WERI-Rb-1 (cell line): ENCODE measurements around the gene RCAN3.

Experiments
- DNase-seq: peaks from one replicate; pipeline ENCODE4 v3.0.0-alpha.2; 2020
- H3K27ac ChIP-seq: fragments of 250-450 bp; sonication (Bioruptor Pico); 2 replicates; pipeline ENCODE4 v1.5.1; 2020; ENCODE audit warnings: mild to moderate bottlenecking, moderate library complexity
- H3K27me3 ChIP-seq: fragments of 250-450 bp; sonication (Bioruptor Pico); 2 replicates; pipeline ENCODE4 v1.5.1; 2021; ENCODE audit warnings: mild to moderate bottlenecking, low read depth, moderate library complexity; ENCODE audit not compliant: insufficient read depth, severe bottlenecking
- H3K36me3 ChIP-seq: fragments of 250-450 bp; sonication (Bioruptor Pico); 2 replicates; pipeline ENCODE4 v1.5.1; 2020; ENCODE audit warnings: mild to moderate bottlenecking, moderate library complexity
- H3K4me3 ChIP-seq: 2 replicates; pipeline ENCODE4 v1.5.1; 2011; ENCODE audit warnings: low read depth, mild to moderate bottlenecking, control low read depth, low read length
- H3K9me3 ChIP-seq: fragments of 250-450 bp; sonication (Bioruptor Pico); 2 replicates; pipeline ENCODE4 v1.5.1; 2021; ENCODE audit warnings: mild to moderate bottlenecking, moderate library complexity; ENCODE audit not compliant: severe bottlenecking
- TF ChIP-seq, protein P1 (sequence below): IDR thresholded peaks from 2 replicates; pipeline ENCODE4 v1.5.1; 2011; ENCODE audit warnings: low read depth, mild to moderate bottlenecking, control low read depth, inconsistent platforms, low read length

The RCAN3 gene

DNA sequence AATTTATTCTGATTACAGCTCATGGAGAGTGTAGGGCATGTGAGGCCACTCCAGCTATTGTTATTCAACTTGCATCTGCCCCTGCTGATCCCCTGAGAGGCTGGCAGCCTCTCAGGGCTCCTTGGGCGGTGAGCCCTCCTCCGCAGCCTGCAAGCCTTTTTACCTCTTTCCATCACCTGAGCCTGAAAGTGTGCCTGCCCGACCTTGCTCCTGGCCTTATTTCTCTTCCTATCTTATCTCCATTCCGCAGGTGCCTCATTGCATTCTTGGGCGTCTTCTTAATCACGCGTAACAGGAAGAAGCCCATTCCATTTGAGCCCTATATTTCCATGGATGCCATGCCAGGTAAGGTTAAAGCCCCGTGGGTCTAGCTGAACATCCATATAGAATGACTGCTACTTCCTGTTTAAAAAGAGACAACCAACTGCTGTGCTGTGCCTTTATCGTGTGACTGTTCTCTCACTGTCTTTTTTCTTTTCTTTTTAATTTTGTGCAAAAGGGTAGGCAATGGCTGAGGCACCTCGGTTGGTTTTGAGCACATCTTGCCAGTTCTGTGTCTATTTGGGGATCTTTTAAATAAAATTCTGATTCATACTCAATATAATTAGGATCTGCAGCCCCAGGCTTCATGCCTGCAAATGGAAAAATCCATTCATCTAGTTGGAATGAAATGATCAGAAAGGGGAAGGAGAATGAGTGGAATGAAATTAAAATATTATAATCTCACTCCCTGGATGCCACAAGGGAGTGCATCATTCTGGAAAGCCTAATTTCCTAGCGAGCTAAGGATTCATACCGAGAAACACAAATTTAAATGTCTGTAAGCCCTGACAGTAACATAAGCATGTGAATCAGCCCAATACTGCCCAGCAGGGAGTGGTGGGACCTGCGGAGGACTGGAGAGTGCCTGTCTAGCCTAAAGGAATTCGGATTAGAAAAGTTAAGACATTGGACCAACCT lies 38.6 kb upstream of the RCAN3 start:
- H3K4me3 ChIP-seq = no peak overlapping the region
- H3K36me3 ChIP-seq = peaks cover 3% of the 10 kb centered on the region
- TF ChIP-seq, protein P1, sequence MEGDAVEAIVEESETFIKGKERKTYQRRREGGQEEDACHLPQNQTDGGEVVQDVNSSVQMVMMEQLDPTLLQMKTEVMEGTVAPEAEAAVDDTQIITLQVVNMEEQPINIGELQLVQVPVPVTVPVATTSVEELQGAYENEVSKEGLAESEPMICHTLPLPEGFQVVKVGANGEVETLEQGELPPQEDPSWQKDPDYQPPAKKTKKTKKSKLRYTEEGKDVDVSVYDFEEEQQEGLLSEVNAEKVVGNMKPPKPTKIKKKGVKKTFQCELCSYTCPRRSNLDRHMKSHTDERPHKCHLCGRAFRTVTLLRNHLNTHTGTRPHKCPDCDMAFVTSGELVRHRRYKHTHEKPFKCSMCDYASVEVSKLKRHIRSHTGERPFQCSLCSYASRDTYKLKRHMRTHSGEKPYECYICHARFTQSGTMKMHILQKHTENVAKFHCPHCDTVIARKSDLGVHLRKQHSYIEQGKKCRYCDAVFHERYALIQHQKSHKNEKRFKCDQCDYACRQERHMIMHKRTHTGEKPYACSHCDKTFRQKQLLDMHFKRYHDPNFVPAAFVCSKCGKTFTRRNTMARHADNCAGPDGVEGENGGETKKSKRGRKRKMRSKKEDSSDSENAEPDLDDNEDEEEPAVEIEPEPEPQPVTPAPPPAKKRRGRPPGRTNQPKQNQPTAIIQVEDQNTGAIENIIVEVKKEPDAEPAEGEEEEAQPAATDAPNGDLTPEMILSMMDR = no peak
- peak overlapping the region; percentile 22; the same call in 1 of the 2 replicates for H3K27ac ChIP-seq
- DNase-seq = peak; percentile 54
- no peaks in the 10 kb centered on the region for H3K27me3 ChIP-seq
- no peaks in the 10 kb centered on the region for H3K9me3 ChIP-seq

DNA sequence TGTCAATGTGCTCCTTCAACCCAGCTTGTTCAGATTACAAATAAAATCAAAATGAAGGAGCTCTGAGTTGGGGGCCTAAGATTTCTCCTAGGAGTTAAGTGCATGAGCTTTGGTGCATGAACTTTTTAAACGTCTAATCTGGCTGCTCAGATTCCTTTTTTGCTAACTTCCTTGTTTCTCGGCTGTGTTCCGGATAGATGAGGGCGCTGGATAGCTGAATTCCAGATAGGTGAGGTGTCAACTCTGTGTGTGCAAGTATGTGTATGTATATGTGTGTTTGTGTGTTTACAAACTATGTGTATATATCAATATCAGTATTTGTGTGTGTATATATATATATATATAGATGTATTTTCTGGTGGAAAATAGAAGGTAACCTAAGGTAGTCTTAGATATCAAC lies 37.5 kb upstream of the RCAN3 start:
- no peak for DNase-seq
- H3K4me3 ChIP-seq = no peak overlapping the region
- TF ChIP-seq, protein P1 = no peak
- no peaks in the 10 kb centered on the region for H3K27me3 ChIP-seq
- H3K9me3 ChIP-seq = no peaks in the 10 kb centered on the region
- H3K27ac ChIP-seq = no peak overlapping the region
- H3K36me3 ChIP-seq = peaks cover 3% of the 10 kb centered on the region

DNA sequence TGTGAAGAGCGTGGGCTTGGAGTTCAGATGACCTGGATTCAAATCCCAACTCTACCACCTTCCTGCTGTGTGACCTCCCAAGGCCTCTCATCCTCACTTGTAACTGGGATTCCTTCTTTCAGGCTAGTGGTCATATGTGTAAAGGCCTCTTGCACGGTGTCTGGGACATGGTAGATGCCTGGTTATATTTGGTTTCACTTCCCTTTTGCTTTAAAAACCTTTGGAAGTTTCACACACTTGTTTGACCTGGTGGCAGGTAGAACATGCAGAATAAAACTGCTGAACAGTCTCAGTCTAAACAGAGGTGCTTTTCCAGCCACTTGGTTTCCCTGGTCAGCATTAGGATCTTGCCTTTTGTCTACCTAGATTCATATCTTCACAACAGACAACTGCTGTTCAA lies 37.0 kb upstream of the RCAN3 start:
- no peak for DNase-seq
- Histone ChIP-seq H3K27me3 (no peaks in the 10 kb centered on the region), H3K9me3 (no peaks in the 10 kb centered on the region), H3K4me3 (no peak overlapping the region), H3K36me3 (peaks cover 3% of the 10 kb centered on the region), H3K27ac (no peak overlapping the region)
- TF ChIP-seq, protein P1 = no peak

DNA sequence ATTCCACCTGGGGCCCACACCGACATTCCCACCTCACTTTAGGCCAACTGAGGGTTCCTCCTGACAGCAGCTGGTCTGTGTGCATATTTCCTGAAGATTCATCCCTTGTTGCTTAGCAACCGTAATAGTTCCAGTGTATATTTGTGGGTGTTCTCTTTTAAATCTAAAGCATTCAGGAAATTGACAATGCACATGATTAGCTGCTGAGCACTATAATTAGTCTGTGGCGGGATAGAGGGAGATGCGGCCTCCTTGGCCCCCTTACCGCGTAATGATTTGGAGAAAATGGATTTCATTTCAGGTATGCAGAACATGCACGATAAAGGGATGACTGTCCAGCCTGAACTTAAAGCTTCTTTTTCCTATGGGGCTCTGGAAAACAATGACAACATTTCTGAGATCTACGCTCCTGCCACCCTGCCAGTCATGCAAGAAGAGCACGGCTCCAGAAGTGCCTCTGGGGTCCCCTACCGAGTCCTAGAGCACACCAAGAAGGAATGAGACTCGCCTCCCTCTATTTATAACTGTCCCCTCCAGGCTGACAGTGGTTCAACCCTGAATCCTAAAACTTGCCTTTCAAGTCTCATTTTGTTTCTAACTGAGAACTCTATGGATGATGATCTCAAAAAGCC lies 33.8 kb upstream of the RCAN3 start:
- Histone ChIP-seq H3K4me3 (no peak overlapping the region), H3K27ac (no peak overlapping the region), H3K27me3 (no peaks in the 10 kb centered on the region), H3K9me3 (no peaks in the 10 kb centered on the region), H3K36me3 (peaks cover 3% of the 10 kb centered on the region)
- no peak for DNase-seq
- TF ChIP-seq, protein P1 = no peak

DNA sequence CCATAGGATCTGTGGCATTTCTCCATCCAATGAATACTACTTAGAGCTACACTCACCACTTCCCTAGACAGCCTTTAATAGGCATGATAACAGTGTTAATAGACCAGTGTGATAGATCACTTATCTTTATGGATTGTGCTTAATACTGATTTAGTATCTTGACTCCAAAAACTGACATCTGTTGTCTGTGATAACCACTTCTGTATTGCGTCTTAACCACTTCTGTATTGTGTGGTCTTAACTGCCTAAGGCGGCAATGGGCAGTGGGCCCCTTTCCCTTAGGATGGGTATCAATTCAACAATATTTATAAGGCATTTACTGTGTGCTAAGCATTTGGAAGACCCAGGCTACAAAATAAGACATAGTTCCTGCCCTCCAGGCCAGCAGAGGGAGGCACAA lies 32.0 kb upstream of the RCAN3 start:
- Histone ChIP-seq H3K4me3 (no peak overlapping the region), H3K36me3 (no peaks in the 10 kb centered on the region), H3K9me3 (no peaks in the 10 kb centered on the region), H3K27ac (no peak overlapping the region), H3K27me3 (no peaks in the 10 kb centered on the region)
- TF ChIP-seq, protein P1 = no peak
- DNase-seq = no peak
